HUES48 (cell line): ENCODE measurements around the gene SAAL1.

Experiments
- H3K27ac ChIP-seq: one replicate; pipeline ENCODE4 v1.7.0; 2013; ENCODE audit warnings: low read depth, low read length, inconsistent platforms
- H3K27me3 ChIP-seq: 2 replicates; pipeline ENCODE4 v1.6.1; 2013; ENCODE audit warnings: mild to moderate bottlenecking, low read length; ENCODE audit not compliant: control insufficient read depth, insufficient read depth
- H3K36me3 ChIP-seq: 2 replicates; pipeline ENCODE4 v1.6.1; 2013; ENCODE audit warnings: low read length; ENCODE audit not compliant: control insufficient read depth, insufficient read depth
- H3K4me1 ChIP-seq: 2 replicates; pipeline ENCODE4 v1.6.1; 2013; ENCODE audit warnings: mild to moderate bottlenecking, low read length; ENCODE audit not compliant: control insufficient read depth, insufficient read depth
- H3K4me3 ChIP-seq: 2 replicates; pipeline ENCODE4 v1.5.1; 2013; ENCODE audit warnings: mild to moderate bottlenecking, low read depth, low read length
- H3K9ac ChIP-seq: 2 replicates; pipeline ENCODE4 v1.6.1; 2013; ENCODE audit warnings: mild to moderate bottlenecking, low read depth, low read length, moderate library complexity
- H3K9me3 ChIP-seq: 2 replicates; pipeline ENCODE4 v1.6.1; 2013; ENCODE audit warnings: low read length; ENCODE audit not compliant: control insufficient read depth, insufficient read depth

SAAL1 gene

GRCh38 chr11:18080451-18080850 is 25.4 kb downstream of the SAAL1 start:
- Histone ChIP-seq H3K4me1 (no peaks in the 10 kb centered on the region), H3K9ac (no peak overlapping the region), H3K36me3 (peaks cover 64% of the 10 kb centered on the region), H3K27ac (no peak overlapping the region), H3K4me3 (no peak overlapping the region), H3K9me3 (no peaks in the 10 kb centered on the region), H3K27me3 (no peaks in the 10 kb centered on the region)

GRCh38 chr11:18078909-18079308 is 27.0 kb downstream of the SAAL1 start:
- Histone ChIP-seq H3K4me1 (no peaks in the 10 kb centered on the region), H3K4me3 (no peak overlapping the region), H3K36me3 (peaks cover 50% of the 10 kb centered on the region), H3K9me3 (no peaks in the 10 kb centered on the region), H3K9ac (no peak overlapping the region), H3K27ac (no peak overlapping the region), H3K27me3 (no peaks in the 10 kb centered on the region)

GRCh38 chr11:18075444-18075843 is 30.4 kb downstream of the SAAL1 start:
- Histone ChIP-seq H3K4me3 (no peak overlapping the region), H3K27me3 (no peaks in the 10 kb centered on the region), H3K36me3 (peaks cover 15% of the 10 kb centered on the region), H3K9ac (no peak overlapping the region), H3K4me1 (no peaks in the 10 kb centered on the region), H3K9me3 (no peaks in the 10 kb centered on the region), H3K27ac (no peak overlapping the region)

GRCh38 chr11:18071098-18071705 is 34.7 kb downstream of the SAAL1 start:
- H3K27me3 ChIP-seq, result no peaks in the 10 kb centered on the region

GRCh38 chr11:18067372-18067771 is 38.5 kb downstream of the SAAL1 start:
- Histone ChIP-seq H3K27me3 (no peaks in the 10 kb centered on the region), H3K4me3 (no peak overlapping the region), H3K9me3 (no peaks in the 10 kb centered on the region), H3K4me1 (no peaks in the 10 kb centered on the region), H3K27ac (no peak overlapping the region), H3K36me3 (no peaks in the 10 kb centered on the region), H3K9ac (no peak overlapping the region)

More at GRCh38 chr11:18071098-18071705, 34.7 kb downstream of the SAAL1 start:
- Histone ChIP-seq H3K36me3 (no peaks in the 10 kb centered on the region; the same call in 1 of the 2 replicates), H3K4me3 (no peak overlapping the region), H3K4me1 (no peaks in the 10 kb centered on the region), H3K27ac (no peak overlapping the region), H3K9ac (no peak overlapping the region), H3K9me3 (no peaks in the 10 kb centered on the region)

- H3K36me3 ChIP-seq, result no peaks in the 10 kb centered on the region
- H3K9ac ChIP-seq, result no peak overlapping the region
- H3K4me3 ChIP-seq, result no peak overlapping the region
- no peak overlapping the region for H3K27ac ChIP-seq
- H3K27me3 ChIP-seq, result no peaks in the 10 kb centered on the region
- H3K4me1 ChIP-seq, result no peaks in the 10 kb centered on the region
- no peaks in the 10 kb centered on the region for H3K9me3 ChIP-seq
These were observed 39.3 kb downstream of the SAAL1 start for GRCh38 chr11:18066626-18067025.

- H3K27me3 ChIP-seq, result no peaks in the 10 kb centered on the region
- H3K4me3 ChIP-seq, result no peak overlapping the region
- no peak overlapping the region for H3K27ac ChIP-seq
- no peaks in the 10 kb centered on the region for H3K9me3 ChIP-seq
- no peak overlapping the region for H3K9ac ChIP-seq
- H3K4me1 ChIP-seq, result no peaks in the 10 kb centered on the region
- H3K36me3 ChIP-seq, result no peaks in the 10 kb centered on the region
These were observed 40.3 kb downstream of the SAAL1 start for GRCh38 chr11:18065572-18065971.

GRCh38 chr11:18064450-18065054 is 41.3 kb downstream of the SAAL1 start:
- no peak overlapping the region for H3K27ac ChIP-seq
- no peak overlapping the region for H3K9ac ChIP-seq
- no peaks in the 10 kb centered on the region for H3K4me1 ChIP-seq
- H3K4me3 ChIP-seq, result no peak overlapping the region
- no peaks in the 10 kb centered on the region for H3K27me3 ChIP-seq
- H3K36me3 ChIP-seq, result no peaks in the 10 kb centered on the region
- H3K9me3 ChIP-seq, result no peaks in the 10 kb centered on the region

GRCh38 chr11:18063862-18064434 is 41.9 kb downstream of the SAAL1 start:
- Histone ChIP-seq H3K4me3 (no peak overlapping the region), H3K27me3 (no peaks in the 10 kb centered on the region), H3K9ac (no peak overlapping the region), H3K27ac (no peak overlapping the region), H3K9me3 (no peaks in the 10 kb centered on the region), H3K36me3 (no peaks in the 10 kb centered on the region), H3K4me1 (no peaks in the 10 kb centered on the region)

GRCh38 chr11:18063125-18063524 is 42.8 kb downstream of the SAAL1 start:
- H3K27ac ChIP-seq, result no peak overlapping the region
- no peaks in the 10 kb centered on the region for H3K27me3 ChIP-seq
- no peaks in the 10 kb centered on the region for H3K36me3 ChIP-seq
- H3K4me1 ChIP-seq, result no peaks in the 10 kb centered on the region
- no peak overlapping the region for H3K9ac ChIP-seq
- H3K4me3 ChIP-seq, result no peak overlapping the region
- H3K9me3 ChIP-seq, result no peaks in the 10 kb centered on the region

- Histone ChIP-seq H3K27ac (no peak overlapping the region), H3K27me3 (no peaks in the 10 kb centered on the region), H3K9ac (no peak overlapping the region), H3K4me1 (no peaks in the 10 kb centered on the region), H3K9me3 (no peaks in the 10 kb centered on the region), H3K36me3 (no peaks in the 10 kb centered on the region), H3K4me3 (no peak overlapping the region)
These were observed 44.5 kb downstream of the SAAL1 start for GRCh38 chr11:18061351-18061750.
